GM06990 (cell line): Measurements from ENCODE around the gene PTPRT.

Source experiments
- DNase-seq: peaks from one replicate; pipeline ENCODE4 v3.0.0-alpha.2; 2011; ENCODE audit not compliant: insufficient read length; ENCODE audit errors: extremely low read depth
- H3K27me3 ChIP-seq: replicated peaks from 2 replicates; pipeline ENCODE4 v1.6.0; 2011; ENCODE audit warnings: low read length; ENCODE audit not compliant: control insufficient read depth, insufficient read depth
- H3K36me3 ChIP-seq: 2 replicates; pipeline ENCODE4 v1.5.1; 2011; ENCODE audit warnings: low read length; ENCODE audit not compliant: control insufficient read depth, insufficient read depth
- H3K4me3 ChIP-seq: replicated peaks from 2 replicates; pipeline ENCODE4 v1.5.1; 2011; ENCODE audit warnings: low read depth, mild to moderate bottlenecking, control low read depth, low read length
- TF ChIP-seq, protein P1 (sequence below): IDR thresholded peaks from 2 replicates; pipeline ENCODE4 v1.5.1; 2011; ENCODE audit warnings: low read length, control low read depth, mild to moderate bottlenecking, inconsistent platforms; ENCODE audit not compliant: insufficient read depth, poor library complexity, severe bottlenecking

PTPRT gene

DNA sequence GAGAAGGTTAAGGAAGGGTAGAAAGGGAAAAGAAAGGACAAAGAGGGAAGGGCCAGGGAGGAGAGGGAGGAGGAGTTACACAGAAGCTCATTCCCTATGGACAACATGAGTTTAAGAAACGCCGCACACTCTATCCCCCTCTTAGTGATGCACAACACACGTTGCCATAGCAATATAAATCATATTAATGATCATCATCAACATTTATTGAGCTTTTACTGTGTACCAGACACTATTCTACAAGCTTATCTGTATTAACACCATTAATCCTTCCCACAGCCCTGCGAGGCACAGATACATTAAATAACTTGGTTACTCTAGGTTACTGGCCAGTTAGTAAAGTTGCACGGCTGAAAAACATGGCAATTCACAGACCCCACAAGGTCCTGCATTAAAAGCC is 234.8 kb downstream of the PTPRT start:
- no peak overlapping the region for H3K4me3 ChIP-seq
- no peaks in the 10 kb centered on the region for H3K27me3 ChIP-seq
- DNase-seq: no peak
- TF ChIP-seq, protein P1, sequence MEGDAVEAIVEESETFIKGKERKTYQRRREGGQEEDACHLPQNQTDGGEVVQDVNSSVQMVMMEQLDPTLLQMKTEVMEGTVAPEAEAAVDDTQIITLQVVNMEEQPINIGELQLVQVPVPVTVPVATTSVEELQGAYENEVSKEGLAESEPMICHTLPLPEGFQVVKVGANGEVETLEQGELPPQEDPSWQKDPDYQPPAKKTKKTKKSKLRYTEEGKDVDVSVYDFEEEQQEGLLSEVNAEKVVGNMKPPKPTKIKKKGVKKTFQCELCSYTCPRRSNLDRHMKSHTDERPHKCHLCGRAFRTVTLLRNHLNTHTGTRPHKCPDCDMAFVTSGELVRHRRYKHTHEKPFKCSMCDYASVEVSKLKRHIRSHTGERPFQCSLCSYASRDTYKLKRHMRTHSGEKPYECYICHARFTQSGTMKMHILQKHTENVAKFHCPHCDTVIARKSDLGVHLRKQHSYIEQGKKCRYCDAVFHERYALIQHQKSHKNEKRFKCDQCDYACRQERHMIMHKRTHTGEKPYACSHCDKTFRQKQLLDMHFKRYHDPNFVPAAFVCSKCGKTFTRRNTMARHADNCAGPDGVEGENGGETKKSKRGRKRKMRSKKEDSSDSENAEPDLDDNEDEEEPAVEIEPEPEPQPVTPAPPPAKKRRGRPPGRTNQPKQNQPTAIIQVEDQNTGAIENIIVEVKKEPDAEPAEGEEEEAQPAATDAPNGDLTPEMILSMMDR: no peak
- no peaks in the 10 kb centered on the region for H3K36me3 ChIP-seq

DNA sequence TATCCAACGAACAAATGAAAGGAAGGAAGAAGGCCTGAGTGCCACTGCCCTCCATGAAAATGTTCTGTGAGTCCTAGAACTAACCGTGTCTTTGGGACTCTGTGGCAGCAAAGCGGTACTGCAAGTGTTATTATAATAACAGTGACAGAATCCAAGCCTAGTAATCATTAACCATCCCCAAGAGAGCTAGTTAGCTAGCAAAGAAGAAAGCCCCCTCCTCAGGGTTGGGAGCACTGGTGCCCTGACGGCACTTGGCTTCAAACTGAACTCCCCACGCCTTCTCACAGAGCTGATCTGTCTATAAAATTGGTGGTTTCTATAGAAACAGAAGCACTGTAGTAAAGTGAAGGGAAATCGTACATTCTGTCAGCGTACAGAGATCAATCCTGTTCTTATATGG is 239.8 kb downstream of the PTPRT start:
- no peaks in the 10 kb centered on the region for H3K36me3 ChIP-seq
- TF ChIP-seq, protein P1: no peak
- no peak for DNase-seq
- no peaks in the 10 kb centered on the region for H3K27me3 ChIP-seq
- no peak overlapping the region for H3K4me3 ChIP-seq

DNA sequence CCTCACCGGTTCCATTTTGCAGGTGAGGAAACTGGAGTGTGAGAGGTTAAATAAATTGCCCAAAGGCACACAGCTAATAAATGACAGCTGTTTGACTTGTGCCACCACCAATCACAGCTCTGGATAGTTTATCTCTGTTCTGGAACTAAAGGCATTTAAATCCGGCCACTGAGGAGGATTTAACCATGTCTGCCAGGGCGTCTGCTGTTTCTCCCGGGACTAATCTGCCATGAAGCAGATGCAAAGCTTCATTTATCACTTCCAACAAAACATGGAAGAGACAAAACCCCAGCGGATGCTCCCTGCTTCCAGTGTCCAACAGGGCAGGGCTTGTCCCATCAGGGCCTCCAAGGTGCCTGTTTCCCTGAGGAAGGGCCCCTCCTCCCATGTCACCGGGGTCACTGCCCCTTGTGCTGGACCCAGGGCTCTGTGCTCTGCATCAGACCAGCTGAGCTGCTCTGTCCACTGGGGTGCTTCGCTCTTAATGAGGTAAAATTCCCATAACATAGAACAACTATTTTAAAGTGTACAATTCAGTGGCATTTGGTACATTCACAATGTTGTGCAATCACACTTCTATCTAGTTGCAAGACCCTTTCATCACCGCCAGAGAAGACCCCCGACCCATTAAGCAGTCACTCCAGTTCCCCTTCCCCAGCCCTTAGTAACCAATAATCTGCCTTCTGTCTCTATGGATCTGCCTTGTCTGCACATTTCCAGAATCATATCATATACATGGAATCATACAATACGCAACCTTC is 244.3 kb downstream of the PTPRT start:
- H3K4me3 ChIP-seq: no peak overlapping the region
- H3K27me3 ChIP-seq: no peaks in the 10 kb centered on the region
- TF ChIP-seq, protein P1: no peak
- no peak for DNase-seq
- H3K36me3 ChIP-seq: no peaks in the 10 kb centered on the region

DNA sequence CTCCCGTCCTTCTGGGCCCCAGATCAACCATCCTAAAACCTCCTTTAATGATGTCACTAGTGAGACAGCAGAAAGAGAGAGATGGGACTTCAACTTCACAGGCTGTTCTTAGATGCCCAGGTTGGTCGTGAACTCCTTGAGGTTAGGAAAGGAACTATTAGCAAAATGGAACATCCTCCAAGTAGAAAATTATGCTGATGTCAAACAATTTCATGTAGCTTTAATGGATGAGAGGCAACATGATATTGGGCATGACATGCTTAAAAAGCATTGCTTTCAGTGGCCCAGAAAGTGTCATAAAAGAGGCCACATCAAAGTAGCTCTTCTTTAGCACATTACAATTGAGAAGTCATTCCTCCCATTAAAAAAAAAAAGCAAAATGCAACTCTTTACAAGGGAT is 248.1 kb downstream of the PTPRT start:
- H3K27me3 ChIP-seq: no peaks in the 10 kb centered on the region
- no peak for DNase-seq
- no peak overlapping the region for H3K4me3 ChIP-seq
- TF ChIP-seq, protein P1: no peak
- no peaks in the 10 kb centered on the region for H3K36me3 ChIP-seq

DNA sequence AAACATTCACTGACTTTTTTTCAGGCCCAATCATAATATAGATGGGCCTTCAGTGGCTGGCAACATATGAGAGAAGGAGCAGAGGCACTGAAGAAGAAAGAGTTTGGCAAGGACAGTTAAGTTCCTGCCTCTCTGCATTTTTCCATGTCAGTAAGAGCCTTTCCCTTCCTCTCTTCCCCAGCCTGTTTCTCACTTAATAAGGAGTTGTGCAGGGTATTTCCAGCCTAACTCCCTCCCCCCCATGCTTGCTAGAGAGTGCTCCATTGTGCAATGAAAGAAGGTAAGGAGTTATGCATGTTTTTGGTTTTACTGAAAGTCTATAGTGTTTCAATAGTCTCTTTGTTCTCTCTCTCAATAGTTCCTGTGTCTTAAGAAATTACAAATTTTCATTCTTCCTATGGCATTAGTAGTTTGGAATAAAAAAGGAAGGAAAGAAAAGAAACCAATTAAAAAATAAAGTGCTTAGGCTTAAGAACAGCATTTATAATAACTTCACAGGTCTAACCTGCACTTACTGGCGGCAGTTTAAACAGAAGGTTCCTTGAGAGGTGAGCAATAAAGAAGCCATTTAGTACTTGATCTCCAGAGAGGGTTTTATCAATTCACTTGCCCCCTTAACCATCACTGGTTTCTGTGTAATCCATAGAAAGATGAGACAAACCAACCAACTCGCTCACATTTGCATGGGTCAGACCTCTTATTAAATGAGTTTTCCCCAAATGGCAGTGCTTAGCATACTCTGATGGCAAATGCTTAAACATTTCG is 251.1 kb downstream of the PTPRT start:
- no peaks in the 10 kb centered on the region for H3K27me3 ChIP-seq
- no peak overlapping the region for H3K4me3 ChIP-seq
- DNase-seq: no peak
- H3K36me3 ChIP-seq: no peaks in the 10 kb centered on the region
- TF ChIP-seq, protein P1: no peak

DNA sequence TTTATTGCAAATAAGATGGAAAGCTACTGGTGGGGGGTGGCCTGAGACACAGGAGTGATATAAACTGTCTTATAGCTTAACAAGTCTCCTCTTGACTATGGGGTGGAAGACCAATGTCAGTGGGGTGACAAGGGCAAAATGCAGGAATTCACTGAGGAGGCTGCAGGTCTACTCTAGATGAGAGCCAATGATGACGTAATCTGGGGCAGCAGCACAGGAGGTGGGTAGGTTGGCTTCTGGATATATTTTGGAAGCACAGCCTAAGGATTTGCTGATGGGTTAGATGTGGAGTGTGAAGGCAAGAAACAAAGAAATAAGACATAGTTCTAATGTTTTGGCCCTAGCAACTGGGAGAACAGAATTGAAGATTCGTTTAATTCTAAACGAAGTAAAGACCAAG is 253.2 kb downstream of the PTPRT start:
- H3K36me3 ChIP-seq: no peaks in the 10 kb centered on the region
- H3K4me3 ChIP-seq: no peak overlapping the region
- TF ChIP-seq, protein P1: no peak
- no peaks in the 10 kb centered on the region for H3K27me3 ChIP-seq
- no peak for DNase-seq
